ENCODE results near the gene FAM107A.

FAM107A gene

GRCh38 chr3:58591517-58592510, 14.6 kb upstream of the FAM107A start:
- DNase-seq: no peak

GRCh38 chr3:58588030-58588614, 10.9 kb upstream of the FAM107A start:
- no peak for DNase-seq

GRCh38 chr3:58586776-58587192, 9.6 kb upstream of the FAM107A start:
- no peak for DNase-seq

- DNase-seq: no peak
Measured at GRCh38 chr3:58585994-58586393, 8.8 kb upstream of the FAM107A start.

GRCh38 chr3:58585005-58585786, 8.0 kb upstream of the FAM107A start:
- DNase-seq: peak; percentile 20

- no peak for DNase-seq
Measured at GRCh38 chr3:58584690-58585004, 7.5 kb upstream of the FAM107A start.

GRCh38 chr3:58581328-58582091, 4.3 kb upstream of the FAM107A start:
- DNase-seq: no peak

- DNase-seq: no peak
Measured at GRCh38 chr3:58580826-58581327, 3.7 kb upstream of the FAM107A start.

GRCh38 chr3:58578873-58579272, 1.7 kb upstream of the FAM107A start:
- no peak for DNase-seq

- no peak for DNase-seq
Measured at GRCh38 chr3:58576716-58577115, 475 bp downstream of the FAM107A start.

GRCh38 chr3:58575971-58576652, 1.1 kb downstream of the FAM107A start:
- no peak for DNase-seq

GRCh38 chr3:58574682-58575081, 2.5 kb downstream of the FAM107A start:
- DNase-seq: no peak

GRCh38 chr3:58574106-58574505, 3.1 kb downstream of the FAM107A start:
- no peak for DNase-seq

GRCh38 chr3:58573640-58574039, 3.6 kb downstream of the FAM107A start:
- DNase-seq: no peak

- DNase-seq: no peak
Measured at GRCh38 chr3:58572634-58573230, 4.5 kb downstream of the FAM107A start.

- no peak for DNase-seq
Measured at GRCh38 chr3:58572013-58572633, 5.1 kb downstream of the FAM107A start.

- no peak for DNase-seq
Measured at GRCh38 chr3:58570851-58571250, 6.3 kb downstream of the FAM107A start.

- DNase-seq: no peak
Measured at GRCh38 chr3:58569287-58570001, 7.7 kb downstream of the FAM107A start.

GRCh38 chr3:58568572-58569286, 8.5 kb downstream of the FAM107A start:
- no peak for DNase-seq

GRCh38 chr3:58567251-58567515, 10.0 kb downstream of the FAM107A start:
- DNase-seq: no peak

Data from activated gamma-delta T cell (primary cell).